Measurements from ENCODE around the gene PLPP4. TPM values are rescaled to one million over a fixed set of nuclear protein-coding genes. Genes with fewer than 3 reads are reported as not detected.

PLPP4 gene
- total RNA-seq: not detected

DNA sequence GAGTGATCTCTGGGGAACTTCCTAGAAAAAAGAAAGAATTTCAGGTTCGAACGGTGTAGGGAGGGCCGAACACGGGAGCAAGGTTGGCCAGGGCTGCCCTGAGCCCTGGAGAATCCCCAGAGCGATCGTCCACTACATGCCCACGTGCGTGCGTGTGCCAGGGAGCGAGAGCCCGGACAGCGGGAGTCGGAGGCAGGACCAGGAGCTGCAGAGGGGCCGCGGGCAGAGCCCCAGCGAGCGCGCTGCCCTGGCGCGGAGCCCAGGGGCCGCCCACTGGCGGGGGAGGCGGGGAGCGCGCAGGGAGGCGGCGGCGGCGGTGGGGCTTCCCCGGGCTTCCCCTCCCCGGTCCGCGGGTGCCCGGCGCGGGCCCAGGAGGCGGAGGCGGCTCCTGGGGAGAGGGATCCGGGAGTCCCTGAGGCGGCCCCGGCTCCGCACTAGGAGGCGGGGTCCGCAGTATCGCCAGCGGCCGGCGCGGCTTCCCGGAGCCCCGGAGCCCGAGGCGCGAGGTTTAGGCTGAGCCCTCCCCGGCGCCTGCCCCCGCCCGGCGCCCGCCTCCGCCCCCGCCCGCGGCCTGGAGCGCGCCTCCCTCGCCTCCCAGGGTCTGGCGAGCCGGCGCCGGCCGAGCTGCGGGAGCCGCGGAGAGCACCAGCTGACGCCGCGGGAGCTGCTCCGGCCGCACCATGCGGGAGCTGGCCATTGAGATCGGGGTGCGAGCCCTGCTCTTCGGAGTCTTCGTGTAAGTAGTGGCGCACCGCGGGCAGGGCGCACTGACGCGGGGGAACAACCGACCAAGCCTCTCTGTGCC lies at the start of gene PLPP4:
Gene PLPP4, plus strand, starts transcription at position 602 of the 805 bp plus-strand sequence. Its CDS starts 79 bp downstream, at position 681.
- H3K36me3 Mint-ChIP-seq (ENCODE audit: low read depth): no peaks in the 10 kb centered on the region
- DNase-seq: peak; percentile 21
- POLR2A ChIA-PET: no interaction called here

DNA sequence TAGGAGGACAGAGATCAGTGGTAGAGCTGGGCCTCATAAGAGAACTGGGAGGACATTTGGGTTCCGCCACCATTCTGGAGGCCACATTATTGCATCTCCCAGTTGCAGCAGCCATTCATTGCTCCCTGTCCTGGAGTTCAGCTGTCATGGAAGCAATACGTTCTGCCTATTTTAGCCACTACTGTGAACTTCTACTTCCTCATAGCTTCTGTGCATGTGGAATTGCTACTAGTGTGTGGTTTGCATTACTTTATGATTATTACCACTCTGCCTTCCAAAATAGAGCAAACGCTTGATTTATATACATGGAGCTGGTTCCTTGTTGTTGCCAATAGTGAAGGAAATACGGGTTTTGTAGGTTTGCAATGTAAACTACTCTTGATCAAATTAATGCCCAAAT lies 47.2 kb upstream of the PLPP4 start:
- Mint-ChIP-seq H3K4me1 (no peaks in the 10 kb centered on the region), H3K27me3 (peaks cover 15% of the 10 kb centered on the region), H3K27ac (no peak overlapping the region), H3K4me3 (no peak overlapping the region), H3K36me3 (ENCODE audit: low read depth) (no peaks in the 10 kb centered on the region), H3K9me3 (ENCODE audit: low read depth) (no peaks in the 10 kb centered on the region)
- ChIA-PET POLR2A (interaction anchor here (0.8 kb wide), 1 partner anchor 147 kb away, joined by 3 read pairs; no protein-coding TSS in a partner anchor), CTCF (interaction anchor here (1.4 to 1.5 kb wide), 2 partner anchors 12 to 13 kb away, joined by 3 read pairs; no protein-coding TSS in a partner anchor)
- ATAC-seq (no peak), DNase-seq (no peak)
- intact Hi-C loops (cut with DNase I, micrococcal nuclease): no loop called here

More for the DNA sequence above, at the start of gene PLPP4:
- Mint-ChIP-seq H3K9me3 (ENCODE audit: low read depth) (no peaks in the 10 kb centered on the region), H3K27me3 (peaks cover 21% of the 10 kb centered on the region), H3K27ac (no peak within 1 kb of the TSS), H3K4me3 (no peak within 1 kb of the TSS), H3K4me1 (peaks cover 3% of the 10 kb centered on the region)
- CTCF ChIA-PET: no interaction called here
- peak; percentile 57 for ATAC-seq
- intact Hi-C loops (cut with DNase I, micrococcal nuclease): no loop called here

DNA sequence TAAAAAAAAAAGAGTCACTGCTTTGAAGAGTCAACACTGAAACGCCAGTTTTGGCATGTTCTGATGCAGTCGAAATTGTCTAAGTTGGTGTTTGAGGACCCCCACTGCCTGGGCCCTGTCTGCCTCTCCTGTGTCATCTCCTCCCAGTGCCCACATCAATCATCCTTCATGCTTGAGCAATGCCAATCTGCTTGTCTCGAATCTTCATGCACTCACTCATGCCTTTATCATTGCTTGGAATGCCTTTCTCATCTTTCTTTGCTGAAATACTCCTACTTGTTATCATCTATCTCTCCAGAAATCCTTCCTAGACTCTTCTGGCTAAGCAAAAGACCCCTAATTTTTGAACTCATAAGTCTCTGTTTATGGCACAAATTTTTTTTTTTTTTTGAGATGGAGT lies 42.1 kb upstream of the PLPP4 start:
- Mint-ChIP-seq H3K36me3 (ENCODE audit: low read depth) (no peaks in the 10 kb centered on the region), H3K4me3 (no peak overlapping the region), H3K27ac (no peak overlapping the region), H3K27me3 (peaks cover 11% of the 10 kb centered on the region), H3K9me3 (ENCODE audit: low read depth) (peaks cover 2% of the 10 kb centered on the region), H3K4me1 (no peaks in the 10 kb centered on the region)
- ChIA-PET POLR2A (no interaction called here), CTCF (no interaction called here)
- no peak for ATAC-seq
- DNase-seq: no peak
- intact Hi-C loops (cut with DNase I, micrococcal nuclease): no loop called here

DNA sequence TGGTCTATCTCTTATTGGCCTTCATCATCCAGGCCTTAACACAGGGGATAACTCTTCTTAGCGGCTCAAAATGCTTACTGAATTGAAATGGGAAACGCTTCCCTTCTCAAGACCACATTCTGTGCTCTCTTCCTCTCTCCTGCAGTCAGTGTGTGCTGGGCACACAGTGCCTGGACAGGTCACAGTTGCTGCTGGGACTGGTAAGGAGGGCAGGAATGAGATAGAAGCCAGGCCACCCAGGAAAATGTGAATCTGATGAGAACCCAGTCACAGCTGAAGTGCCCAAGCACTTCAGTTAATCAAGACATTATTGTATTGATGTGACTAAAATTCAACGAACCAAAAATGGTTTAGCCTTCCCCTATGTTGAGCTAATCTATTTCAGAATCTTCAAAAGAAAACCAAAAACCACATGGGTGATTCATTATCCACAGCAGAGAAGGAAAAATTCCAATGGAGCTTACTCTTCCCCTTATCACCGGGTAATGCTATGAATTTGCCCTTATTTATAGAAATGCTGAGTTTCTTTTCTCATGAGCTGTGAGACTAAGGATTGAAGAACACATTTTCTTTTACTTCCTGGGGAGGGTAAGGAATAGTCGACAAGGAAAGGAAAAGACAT lies 41.2 kb upstream of the PLPP4 start:
- intact Hi-C loops (cut with DNase I, micrococcal nuclease): no loop called here
- POLR2A ChIA-PET: no interaction called here
- CTCF ChIA-PET: no interaction called here
- Mint-ChIP-seq H3K4me3 (no peak overlapping the region), H3K4me1 (no peaks in the 10 kb centered on the region), H3K9me3 (ENCODE audit: low read depth) (peaks cover 2% of the 10 kb centered on the region), H3K36me3 (ENCODE audit: low read depth) (no peaks in the 10 kb centered on the region), H3K27ac (no peak overlapping the region), H3K27me3 (peaks cover 9% of the 10 kb centered on the region)
- ATAC-seq (no peak), DNase-seq (no peak)

DNA sequence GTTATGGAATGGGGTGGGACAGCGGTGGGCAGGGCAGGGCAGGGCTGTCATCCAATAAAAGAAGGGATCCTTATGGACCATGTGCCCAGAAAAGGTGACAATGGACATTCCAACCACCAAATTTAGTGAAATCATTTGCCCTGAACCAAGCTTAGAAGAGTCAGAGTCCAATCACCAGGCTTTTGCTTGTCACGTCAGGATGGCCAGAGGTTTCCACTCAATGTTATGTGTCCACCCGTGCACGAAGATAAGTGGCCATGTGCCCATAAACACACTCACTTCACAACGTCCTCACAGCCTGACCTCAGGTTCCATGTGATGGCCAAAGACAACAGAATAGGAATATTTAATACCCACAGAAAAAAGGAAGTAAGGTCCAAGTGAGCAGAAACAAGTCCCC lies 36.6 kb upstream of the PLPP4 start:
- Mint-ChIP-seq H3K4me3 (no peak overlapping the region), H3K9me3 (ENCODE audit: low read depth) (no peaks in the 10 kb centered on the region), H3K27ac (no peak overlapping the region), H3K27me3 (peaks cover 3% of the 10 kb centered on the region), H3K4me1 (no peaks in the 10 kb centered on the region), H3K36me3 (ENCODE audit: low read depth) (no peaks in the 10 kb centered on the region)
- ATAC-seq (no peak), DNase-seq (no peak)
- intact Hi-C loops (cut with DNase I, micrococcal nuclease): loop anchor here in 1 of 2 experiments (5.0 kb wide), 1 partner anchor 317 kb away; no protein-coding TSS in a partner anchor
- POLR2A ChIA-PET: no interaction called here
- CTCF ChIA-PET: interaction anchor here (0.5 to 0.6 kb wide), 2 partner anchors 146 to 419 kb away, joined by 3 read pairs; no protein-coding TSS in a partner anchor

DNA sequence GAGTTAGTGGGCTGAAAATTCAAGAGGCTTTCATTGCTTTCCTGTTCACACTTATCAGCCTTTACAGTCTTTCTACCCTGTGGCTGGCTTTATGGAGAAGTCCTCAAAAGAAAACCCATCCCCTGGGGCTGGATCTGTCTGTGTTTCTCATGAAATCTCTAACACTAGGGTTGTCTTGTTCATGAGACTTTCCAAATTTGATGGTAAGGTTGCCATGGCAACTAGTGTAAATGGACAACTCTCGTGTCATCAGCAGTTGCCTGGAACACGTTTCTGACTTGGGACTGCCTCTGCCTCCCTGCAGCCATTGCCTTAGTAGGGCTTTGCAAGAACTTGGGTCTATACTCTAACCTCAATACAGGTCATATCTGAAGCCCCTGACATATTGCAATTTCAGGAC lies 35.8 kb upstream of the PLPP4 start:
- ATAC-seq: no peak
- H3K4me1 Mint-ChIP-seq: no peaks in the 10 kb centered on the region
- ChIA-PET POLR2A (no interaction called here), CTCF (interaction anchor here (0.6 to 1.4 kb wide), 2 partner anchors 11 to 146 kb away, joined by 3 read pairs; no protein-coding TSS in a partner anchor)
- no peaks in the 10 kb centered on the region for H3K9me3 Mint-ChIP-seq (ENCODE audit: low read depth)
- intact Hi-C loops (cut with DNase I, micrococcal nuclease): loop anchor here in 1 of 2 experiments (5.0 kb wide), 1 partner anchor 316 kb away; no protein-coding TSS in a partner anchor
- no peak overlapping the region for H3K4me3 Mint-ChIP-seq
- DNase-seq: no peak
- no peak overlapping the region for H3K27ac Mint-ChIP-seq
- H3K36me3 Mint-ChIP-seq (ENCODE audit: low read depth): no peaks in the 10 kb centered on the region
- no peaks in the 10 kb centered on the region for H3K27me3 Mint-ChIP-seq

DNA sequence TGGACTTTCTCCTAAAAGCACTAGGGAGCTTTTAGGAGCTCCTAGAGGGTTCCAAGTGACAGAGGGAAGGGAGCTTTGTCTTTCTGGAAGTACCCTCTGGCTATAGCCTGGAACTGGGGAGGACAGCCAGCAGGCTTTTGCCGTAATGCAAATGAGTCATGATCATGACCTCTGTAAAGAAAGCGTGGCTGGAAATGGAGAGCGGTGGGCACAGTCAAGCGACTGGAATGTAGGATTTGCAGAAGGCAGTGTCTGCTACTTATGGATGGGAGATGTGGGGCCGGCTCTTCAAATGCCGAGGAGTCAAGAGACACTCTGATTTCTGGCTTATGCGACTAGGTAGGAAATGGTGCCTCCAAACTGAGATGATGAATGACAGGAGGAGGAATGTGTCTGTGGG lies 34.6 kb upstream of the PLPP4 start:
- Mint-ChIP-seq H3K36me3 (ENCODE audit: low read depth) (no peaks in the 10 kb centered on the region), H3K9me3 (ENCODE audit: low read depth) (no peaks in the 10 kb centered on the region), H3K4me1 (no peaks in the 10 kb centered on the region), H3K27me3 (no peaks in the 10 kb centered on the region), H3K4me3 (no peak overlapping the region), H3K27ac (no peak overlapping the region)
- no peak for ATAC-seq
- CTCF ChIA-PET: interaction anchor here (1.1 to 1.4 kb wide), 4 partner anchors 12 to 354 kb away, joined by 3 to 5 read pairs (median 4); no protein-coding TSS in a partner anchor
- no peak for DNase-seq
- intact Hi-C loops (cut with DNase I, micrococcal nuclease): loop anchor here in 1 of 2 experiments (5.0 kb wide), 1 partner anchor 315 kb away; no protein-coding TSS in a partner anchor
- POLR2A ChIA-PET: interaction anchor here (0.5 kb wide), 1 partner anchor 9 kb away, joined by 4 read pairs; no protein-coding TSS in a partner anchor

DNA sequence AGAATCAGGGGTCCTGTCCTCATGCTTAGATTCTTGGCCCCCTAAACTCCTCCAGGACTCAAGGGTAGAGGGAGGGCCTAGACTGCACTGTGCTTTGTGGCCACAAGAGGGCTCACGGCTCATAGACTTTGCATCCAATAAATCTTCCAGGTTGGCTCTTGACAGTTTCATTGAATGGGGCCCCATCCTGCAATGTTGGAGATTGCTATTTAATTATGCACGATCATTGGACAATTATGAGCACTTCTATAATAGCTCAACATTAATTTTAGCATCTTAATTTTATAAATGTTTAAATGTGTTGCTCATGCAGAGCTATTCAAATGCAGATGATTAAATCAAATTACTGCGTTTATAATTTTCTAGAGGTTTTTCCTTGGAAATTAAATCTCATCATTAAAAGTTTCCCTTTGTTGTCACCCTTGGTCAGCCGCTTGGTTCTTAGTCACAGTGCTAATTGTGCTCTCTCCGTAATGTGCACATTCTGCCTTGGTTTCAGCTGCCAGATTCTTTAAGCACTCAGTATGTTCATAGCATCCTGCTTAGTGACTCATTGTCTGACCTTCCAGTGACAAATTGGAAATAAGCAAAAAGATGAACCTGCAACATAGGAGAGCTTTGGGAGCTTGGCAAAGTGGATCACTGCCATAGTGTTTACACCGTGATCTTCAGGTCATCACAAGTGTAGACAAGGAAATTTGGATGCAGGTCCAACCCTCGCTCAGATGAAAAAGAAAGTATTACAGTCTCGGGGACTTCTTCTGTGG lies 33.4 kb upstream of the PLPP4 start:
- intact Hi-C loops (cut with DNase I, micrococcal nuclease): loop anchor here (1.0 to 5.0 kb wide), 2 partner anchors 313 to 314 kb away; no protein-coding TSS in a partner anchor
- ChIA-PET CTCF (interaction anchor here (0.9 to 1.1 kb wide), 9 partner anchors 13 to 352 kb away, joined by 3 to 5 read pairs (median 3); no protein-coding TSS in a partner anchor), POLR2A (no interaction called here)
- no peak overlapping the region for H3K4me3 Mint-ChIP-seq
- ATAC-seq (no peak), DNase-seq (peak; percentile 57)
- no peaks in the 10 kb centered on the region for H3K27me3 Mint-ChIP-seq
- no peaks in the 10 kb centered on the region for H3K4me1 Mint-ChIP-seq
- no peak overlapping the region for H3K27ac Mint-ChIP-seq
- no peaks in the 10 kb centered on the region for H3K9me3 Mint-ChIP-seq (ENCODE audit: low read depth)
- no peaks in the 10 kb centered on the region for H3K36me3 Mint-ChIP-seq (ENCODE audit: low read depth)

DNA sequence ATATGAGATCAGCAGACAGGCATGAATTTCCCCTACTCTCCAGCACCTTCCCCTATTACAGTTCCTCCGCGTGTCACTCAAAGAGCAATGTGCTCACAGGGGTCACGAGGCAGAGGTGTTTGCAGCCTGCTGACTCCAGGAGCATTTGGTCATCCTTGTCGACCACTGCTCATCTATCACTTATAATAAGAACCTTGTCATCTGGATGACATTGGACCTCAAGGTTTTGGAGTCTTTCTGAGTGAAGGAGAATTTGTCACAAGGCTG lies 32.9 kb upstream of the PLPP4 start:
- POLR2A ChIA-PET: no interaction called here
- no peak for ATAC-seq
- H3K27me3 Mint-ChIP-seq: no peaks in the 10 kb centered on the region

DNA sequence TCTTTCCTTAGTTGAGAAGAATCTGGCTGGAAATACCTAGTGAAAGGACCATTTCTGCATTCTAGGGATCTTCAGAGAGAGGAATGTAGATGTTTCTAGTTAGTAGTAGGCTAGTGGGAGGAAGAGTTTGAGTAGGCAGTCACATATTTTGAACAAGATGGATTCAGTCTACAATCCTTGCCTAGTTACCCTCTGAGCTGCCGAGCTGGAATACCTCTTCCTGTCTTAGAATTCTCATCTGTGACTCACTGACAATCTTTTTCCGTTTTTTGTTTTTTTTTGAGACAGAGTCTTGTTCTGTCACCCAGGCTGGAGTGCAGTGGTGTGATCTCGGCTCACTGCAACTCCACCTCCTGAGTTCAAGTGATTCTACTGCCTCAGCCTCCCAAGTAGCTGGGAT lies 30.7 kb upstream of the PLPP4 start:
- intact Hi-C loops (cut with DNase I, micrococcal nuclease): no loop called here
- DNase-seq: no peak
- Mint-ChIP-seq H3K27me3 (peaks cover 9% of the 10 kb centered on the region), H3K9me3 (ENCODE audit: low read depth) (no peaks in the 10 kb centered on the region), H3K4me3 (no peak overlapping the region), H3K4me1 (peaks cover 2% of the 10 kb centered on the region), H3K36me3 (ENCODE audit: low read depth) (no peaks in the 10 kb centered on the region), H3K27ac (no peak overlapping the region)
- no peak for ATAC-seq
- ChIA-PET POLR2A (no interaction called here), CTCF (no interaction called here)

More for the DNA sequence above, 32.9 kb upstream of the PLPP4 start:
- no peak overlapping the region for H3K4me3 Mint-ChIP-seq
- no peaks in the 10 kb centered on the region for H3K4me1 Mint-ChIP-seq
- no peaks in the 10 kb centered on the region for H3K36me3 Mint-ChIP-seq (ENCODE audit: low read depth)
- CTCF ChIA-PET: interaction anchor here (0.9 to 1.1 kb wide), 5 partner anchors 27 to 314 kb away, joined by 3 to 4 read pairs (median 3); no protein-coding TSS in a partner anchor
- intact Hi-C loops (cut with DNase I, micrococcal nuclease): loop anchor here in 1 of 2 experiments (5.0 kb wide), 1 partner anchor 313 kb away; no protein-coding TSS in a partner anchor
- no peak for DNase-seq
- no peak overlapping the region for H3K27ac Mint-ChIP-seq
- no peaks in the 10 kb centered on the region for H3K9me3 Mint-ChIP-seq (ENCODE audit: low read depth)

DNA sequence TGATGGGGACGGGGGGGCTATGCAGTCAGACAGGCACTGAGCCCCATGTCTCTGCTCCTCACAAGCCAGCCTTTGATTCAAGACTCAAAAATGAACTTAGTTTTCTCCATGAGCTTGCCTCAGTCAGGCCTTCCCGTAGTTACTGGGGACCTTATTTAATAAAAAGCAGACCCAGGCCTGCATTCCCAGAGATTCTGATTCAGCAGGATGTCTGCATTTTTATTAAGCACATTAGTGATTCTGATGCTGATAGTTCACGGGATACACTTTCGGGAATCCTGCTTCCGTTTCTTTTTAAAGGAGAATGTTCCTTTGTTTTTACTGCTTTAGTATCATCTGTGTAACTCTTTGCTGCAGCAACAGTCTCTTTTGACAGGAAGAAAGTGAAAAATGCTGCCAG lies 28.3 kb upstream of the PLPP4 start:
- peaks cover 22% of the 10 kb centered on the region for H3K27me3 Mint-ChIP-seq
- ChIA-PET CTCF (no interaction called here), POLR2A (no interaction called here)
- no peaks in the 10 kb centered on the region for H3K9me3 Mint-ChIP-seq (ENCODE audit: low read depth)
- intact Hi-C loops (cut with DNase I, micrococcal nuclease): no loop called here
- ATAC-seq (no peak), DNase-seq (no peak)
- no peak overlapping the region for H3K4me3 Mint-ChIP-seq
- H3K4me1 Mint-ChIP-seq: peaks cover 4% of the 10 kb centered on the region
- H3K36me3 Mint-ChIP-seq (ENCODE audit: low read depth): no peaks in the 10 kb centered on the region
- H3K27ac Mint-ChIP-seq: no peak overlapping the region
